MM.1S (cell line): ENCODE measurements around the gene STX10.

ENCODE experiments used
- CTCF ChIP-seq: fragments of 300-600 bp; sonication (generic); IDR thresholded peaks from 2 replicates; pipeline ENCODE4 v1.5.1; 2016; ENCODE audit warnings: antibody characterized with exemption, low read length, mixed read lengths
- EZH2 ChIP-seq: fragments of 300-600 bp; sonication (generic); optimal IDR thresholded peaks from 2 replicates; pipeline ENCODE3; 2017; ENCODE audit warnings: low read depth, mild to moderate bottlenecking, antibody characterized with exemption, low read length, mixed read lengths
- EZH2phosphoT487 ChIP-seq: fragments of 300-600 bp; sonication (generic); IDR thresholded peaks from 2 replicates; pipeline ENCODE4 v1.6.1; 2018; ENCODE audit warnings: antibody characterized with exemption, low read length

GRCh38 chr19:13151605-13152355 is 1.6 kb upstream of the STX10 start:
- TF ChIP-seq CTCF (no peak), EZH2 (no peak), EZH2phosphoT487 (no peak)
